WTC11 (cell line): ENCODE results near the gene CA10. TPM values are rescaled to one million over a fixed set of nuclear protein-coding genes. Genes with fewer than 3 reads are reported as not detected.

Experiments used
- ATAC-seq: fragments of 200-7000 bp; cut with Tn5 transposase; 2 replicates; pipeline ENCODE4 v1.10.0; 2021; ENCODE audit warnings: mild to moderate bottlenecking, moderate library complexity
- CTCF ChIA-PET: fragments of 300-600 bp; sonication (Branson Sonifier 250); formaldehyde crosslinking; loops from one replicate; lab custom pipeline; 2021; ENCODE audit warnings: antibody characterized with exemption; lab: Charles Lee
- POLR2A ChIA-PET: fragments of 350-600 bp; sonication (Branson Sonifier 250); formaldehyde crosslinking; loops from one replicate; lab custom pipeline; 2021; ENCODE audit warnings: antibody characterized with exemption; lab: Charles Lee
- DNase-seq: peaks from one replicate; pipeline ENCODE4 v3.0.0; 2021; ENCODE audit warnings: low spot score
- H3K27ac Mint-ChIP-seq: 2 replicates; pipeline ENCODE4 v1.8.0; 2021; ENCODE audit warnings: mixed read lengths
- H3K27me3 Mint-ChIP-seq: 2 replicates; pipeline ENCODE4 v1.8.0; 2021; ENCODE audit warnings: low read depth, mild to moderate bottlenecking, moderate library complexity, mixed read lengths
- H3K36me3 Mint-ChIP-seq: 2 replicates; pipeline ENCODE4 v1.8.0; 2021; ENCODE audit warnings: mixed read lengths
- H3K4me1 Mint-ChIP-seq: 2 replicates; pipeline ENCODE4 v1.8.0; 2022; ENCODE audit warnings: mixed read lengths
- H3K4me3 Mint-ChIP-seq: 2 replicates; pipeline ENCODE4 v1.8.0; 2021; ENCODE audit warnings: mild to moderate bottlenecking, moderate library complexity, mixed read lengths
- H3K9me3 Mint-ChIP-seq: 2 replicates; pipeline ENCODE4 v1.8.0; 2021; ENCODE audit warnings: mixed read lengths
- CREM ChIP-seq: sonication (generic); formaldehyde crosslinking; IDR thresholded peaks from 2 replicates; pipeline ENCODE4 v1.8.1; 2022; ENCODE audit warnings: mild to moderate bottlenecking, missing genetic modification reagents, moderate library complexity
- FOXP1 ChIP-seq: sonication (generic); formaldehyde crosslinking; IDR thresholded peaks from 2 replicates; pipeline ENCODE4 v1.8.0; 2022; ENCODE audit warnings: missing genetic modification reagents, mild to moderate bottlenecking, moderate library complexity, borderline replicate concordance
- NFATC4 ChIP-seq: fragments of 250-450 bp; sonication (Bioruptor Pico); IDR thresholded peaks from 2 replicates; pipeline ENCODE4 v1.9.0; 2021; ENCODE audit warnings: mild to moderate bottlenecking
- SOX15 ChIP-seq: fragments of 250-450 bp; sonication (Bioruptor Pico); IDR thresholded peaks from 2 replicates; pipeline ENCODE4 v1.9.0; 2021; ENCODE audit warnings: mild to moderate bottlenecking
- ZNF138 ChIP-seq: sonication (generic); formaldehyde crosslinking; conservative IDR thresholded peaks from 2 replicates; pipeline ENCODE4 v1.8.1; 2022; ENCODE audit warnings: mild to moderate bottlenecking, moderate library complexity, missing genetic modification reagents
- ZNF219 ChIP-seq: sonication (generic); formaldehyde crosslinking; IDR thresholded peaks from 2 replicates; pipeline ENCODE4 v1.8.0; 2023; ENCODE audit warnings: missing genetic modification reagents, mild to moderate bottlenecking, borderline replicate concordance
- ZNF317 ChIP-seq: sonication (generic); formaldehyde crosslinking; IDR thresholded peaks from 2 replicates; pipeline ENCODE4 v1.8.1; 2023; ENCODE audit warnings: low read depth, mild to moderate bottlenecking, moderate library complexity, missing genetic modification reagents, borderline replicate concordance
- total RNA-seq: library from RNA; stranded (reverse); gene quantifications from 3 replicates; pipeline ENCODE4 v1.2.3, GENCODE V29; 2021
- TF ChIP-seq, protein P1 (sequence below): sonication (generic); formaldehyde crosslinking; IDR thresholded peaks from 2 replicates; pipeline ENCODE4 v1.8.0; 2023; ENCODE audit warnings: mild to moderate bottlenecking, missing genetic modification reagents
- TF ChIP-seq, protein P2 (sequence below): fragments of 250-450 bp; sonication (Bioruptor Pico); IDR thresholded peaks from 2 replicates; pipeline ENCODE4 v1.9.0; 2021; ENCODE audit warnings: mild to moderate bottlenecking
- TF ChIP-seq, protein P3 (sequence below): sonication (generic); formaldehyde crosslinking; IDR thresholded peaks from 2 replicates; pipeline ENCODE4 v1.8.1; 2023; ENCODE audit warnings: mild to moderate bottlenecking, moderate library complexity, missing genetic modification reagents
- TF ChIP-seq, protein P4 (sequence below): sonication (generic); formaldehyde crosslinking; IDR thresholded peaks from 2 replicates; pipeline ENCODE4 v1.8.1; 2022; ENCODE audit warnings: low read depth, missing genetic modification reagents, borderline replicate concordance
- TF ChIP-seq, protein P5 (sequence below): sonication (generic); formaldehyde crosslinking; IDR thresholded peaks from 2 replicates; pipeline ENCODE4 v1.8.1; 2022; ENCODE audit warnings: low read depth, mild to moderate bottlenecking, moderate library complexity, missing genetic modification reagents, borderline replicate concordance
- TF ChIP-seq, protein P6 (sequence below): sonication (generic); formaldehyde crosslinking; conservative IDR thresholded peaks from 2 replicates; pipeline ENCODE4 v1.8.1; 2022; ENCODE audit warnings: mild to moderate bottlenecking, missing genetic modification reagents
- TF ChIP-seq, protein P7 (sequence below): sonication (generic); formaldehyde crosslinking; IDR thresholded peaks from 2 replicates; pipeline ENCODE4 v1.8.1; 2023; ENCODE audit warnings: mild to moderate bottlenecking, missing genetic modification reagents, borderline replicate concordance

Gene CA10
- total RNA-seq, 1 experiment from 2014 or later: 0.90 TPM

DNA sequence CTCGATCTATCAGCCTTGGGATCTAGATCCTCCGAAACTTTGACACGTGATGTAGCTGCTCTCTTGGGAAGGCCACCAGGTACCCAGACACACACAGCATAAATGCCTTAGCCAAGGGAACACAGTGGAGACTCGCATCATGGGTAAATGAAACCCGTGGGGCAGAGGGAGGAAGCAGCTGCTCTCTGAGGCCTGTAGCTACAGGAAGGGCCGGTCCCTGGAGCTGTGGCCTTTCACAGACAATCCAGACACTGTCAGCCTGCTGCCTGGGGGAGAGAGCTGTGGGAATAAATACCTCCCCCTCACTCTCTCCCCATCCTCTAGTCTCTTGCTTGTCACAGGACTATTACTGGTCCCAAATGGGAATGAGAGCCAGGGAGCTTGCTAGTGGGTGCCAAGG, 546.9 kb downstream of the CA10 start:
- H3K27ac Mint-ChIP-seq: no peak overlapping the region
- ChIA-PET CTCF (no interaction called here), POLR2A (no interaction called here)
- H3K4me3 Mint-ChIP-seq: no peak overlapping the region
- TF ChIP-seq, protein P1, sequence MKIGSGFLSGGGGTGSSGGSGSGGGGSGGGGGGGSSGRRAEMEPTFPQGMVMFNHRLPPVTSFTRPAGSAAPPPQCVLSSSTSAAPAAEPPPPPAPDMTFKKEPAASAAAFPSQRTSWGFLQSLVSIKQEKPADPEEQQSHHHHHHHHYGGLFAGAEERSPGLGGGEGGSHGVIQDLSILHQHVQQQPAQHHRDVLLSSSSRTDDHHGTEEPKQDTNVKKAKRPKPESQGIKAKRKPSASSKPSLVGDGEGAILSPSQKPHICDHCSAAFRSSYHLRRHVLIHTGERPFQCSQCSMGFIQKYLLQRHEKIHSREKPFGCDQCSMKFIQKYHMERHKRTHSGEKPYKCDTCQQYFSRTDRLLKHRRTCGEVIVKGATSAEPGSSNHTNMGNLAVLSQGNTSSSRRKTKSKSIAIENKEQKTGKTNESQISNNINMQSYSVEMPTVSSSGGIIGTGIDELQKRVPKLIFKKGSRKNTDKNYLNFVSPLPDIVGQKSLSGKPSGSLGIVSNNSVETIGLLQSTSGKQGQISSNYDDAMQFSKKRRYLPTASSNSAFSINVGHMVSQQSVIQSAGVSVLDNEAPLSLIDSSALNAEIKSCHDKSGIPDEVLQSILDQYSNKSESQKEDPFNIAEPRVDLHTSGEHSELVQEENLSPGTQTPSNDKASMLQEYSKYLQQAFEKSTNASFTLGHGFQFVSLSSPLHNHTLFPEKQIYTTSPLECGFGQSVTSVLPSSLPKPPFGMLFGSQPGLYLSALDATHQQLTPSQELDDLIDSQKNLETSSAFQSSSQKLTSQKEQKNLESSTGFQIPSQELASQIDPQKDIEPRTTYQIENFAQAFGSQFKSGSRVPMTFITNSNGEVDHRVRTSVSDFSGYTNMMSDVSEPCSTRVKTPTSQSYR (CRISPR knock-in tag): no peak
- TF ChIP-seq ZNF219 (CRISPR knock-in tag) (no peak), ZNF317 (CRISPR knock-in tag) (no peak), FOXP1 (CRISPR knock-in tag) (no peak), CREM (CRISPR knock-in tag) (no peak)
- TF ChIP-seq, protein P2, sequence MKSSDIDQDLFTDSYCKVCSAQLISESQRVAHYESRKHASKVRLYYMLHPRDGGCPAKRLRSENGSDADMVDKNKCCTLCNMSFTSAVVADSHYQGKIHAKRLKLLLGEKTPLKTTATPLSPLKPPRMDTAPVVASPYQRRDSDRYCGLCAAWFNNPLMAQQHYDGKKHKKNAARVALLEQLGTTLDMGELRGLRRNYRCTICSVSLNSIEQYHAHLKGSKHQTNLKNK (CRISPR knock-in tag): no peak
- TF ChIP-seq, protein P3, sequence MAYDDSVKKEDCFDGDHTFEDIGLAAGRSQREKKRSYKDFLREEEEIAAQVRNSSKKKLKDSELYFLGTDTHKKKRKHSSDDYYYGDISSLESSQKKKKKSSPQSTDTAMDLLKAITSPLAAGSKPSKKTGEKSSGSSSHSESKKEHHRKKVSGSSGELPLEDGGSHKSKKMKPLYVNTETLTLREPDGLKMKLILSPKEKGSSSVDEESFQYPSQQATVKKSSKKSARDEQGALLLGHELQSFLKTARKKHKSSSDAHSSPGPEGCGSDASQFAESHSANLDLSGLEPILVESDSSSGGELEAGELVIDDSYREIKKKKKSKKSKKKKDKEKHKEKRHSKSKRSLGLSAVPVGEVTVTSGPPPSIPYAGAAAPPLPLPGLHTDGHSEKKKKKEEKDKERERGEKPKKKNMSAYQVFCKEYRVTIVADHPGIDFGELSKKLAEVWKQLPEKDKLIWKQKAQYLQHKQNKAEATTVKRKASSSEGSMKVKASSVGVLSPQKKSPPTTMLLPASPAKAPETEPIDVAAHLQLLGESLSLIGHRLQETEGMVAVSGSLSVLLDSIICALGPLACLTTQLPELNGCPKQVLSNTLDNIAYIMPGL (CRISPR knock-in tag): no peak
- TF ChIP-seq, protein P4, sequence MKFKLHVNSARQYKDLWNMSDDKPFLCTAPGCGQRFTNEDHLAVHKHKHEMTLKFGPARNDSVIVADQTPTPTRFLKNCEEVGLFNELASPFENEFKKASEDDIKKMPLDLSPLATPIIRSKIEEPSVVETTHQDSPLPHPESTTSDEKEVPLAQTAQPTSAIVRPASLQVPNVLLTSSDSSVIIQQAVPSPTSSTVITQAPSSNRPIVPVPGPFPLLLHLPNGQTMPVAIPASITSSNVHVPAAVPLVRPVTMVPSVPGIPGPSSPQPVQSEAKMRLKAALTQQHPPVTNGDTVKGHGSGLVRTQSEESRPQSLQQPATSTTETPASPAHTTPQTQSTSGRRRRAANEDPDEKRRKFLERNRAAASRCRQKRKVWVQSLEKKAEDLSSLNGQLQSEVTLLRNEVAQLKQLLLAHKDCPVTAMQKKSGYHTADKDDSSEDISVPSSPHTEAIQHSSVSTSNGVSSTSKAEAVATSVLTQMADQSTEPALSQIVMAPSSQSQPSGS (CRISPR knock-in tag): no peak
- TF ChIP-seq, protein P5, sequence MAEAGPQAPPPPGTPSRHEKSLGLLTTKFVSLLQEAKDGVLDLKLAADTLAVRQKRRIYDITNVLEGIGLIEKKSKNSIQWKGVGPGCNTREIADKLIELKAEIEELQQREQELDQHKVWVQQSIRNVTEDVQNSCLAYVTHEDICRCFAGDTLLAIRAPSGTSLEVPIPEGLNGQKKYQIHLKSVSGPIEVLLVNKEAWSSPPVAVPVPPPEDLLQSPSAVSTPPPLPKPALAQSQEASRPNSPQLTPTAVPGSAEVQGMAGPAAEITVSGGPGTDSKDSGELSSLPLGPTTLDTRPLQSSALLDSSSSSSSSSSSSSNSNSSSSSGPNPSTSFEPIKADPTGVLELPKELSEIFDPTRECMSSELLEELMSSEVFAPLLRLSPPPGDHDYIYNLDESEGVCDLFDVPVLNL (CRISPR knock-in tag): no peak
- TF ChIP-seq, protein P6, sequence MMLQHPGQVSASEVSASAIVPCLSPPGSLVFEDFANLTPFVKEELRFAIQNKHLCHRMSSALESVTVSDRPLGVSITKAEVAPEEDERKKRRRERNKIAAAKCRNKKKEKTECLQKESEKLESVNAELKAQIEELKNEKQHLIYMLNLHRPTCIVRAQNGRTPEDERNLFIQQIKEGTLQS: no peak
- H3K9me3 Mint-ChIP-seq: peaks cover 22% of the 10 kb centered on the region
- no peak for DNase-seq
- 0 out of 2 replicates have a peak, but pooled peaks cover 3% of the 10 kb centered on the region for H3K27me3 Mint-ChIP-seq
- peaks cover 8% of the 10 kb centered on the region for H3K36me3 Mint-ChIP-seq
- H3K4me1 Mint-ChIP-seq: peaks cover 3% of the 10 kb centered on the region; the same call in 1 of the 2 replicates
- no peak for ATAC-seq

DNA sequence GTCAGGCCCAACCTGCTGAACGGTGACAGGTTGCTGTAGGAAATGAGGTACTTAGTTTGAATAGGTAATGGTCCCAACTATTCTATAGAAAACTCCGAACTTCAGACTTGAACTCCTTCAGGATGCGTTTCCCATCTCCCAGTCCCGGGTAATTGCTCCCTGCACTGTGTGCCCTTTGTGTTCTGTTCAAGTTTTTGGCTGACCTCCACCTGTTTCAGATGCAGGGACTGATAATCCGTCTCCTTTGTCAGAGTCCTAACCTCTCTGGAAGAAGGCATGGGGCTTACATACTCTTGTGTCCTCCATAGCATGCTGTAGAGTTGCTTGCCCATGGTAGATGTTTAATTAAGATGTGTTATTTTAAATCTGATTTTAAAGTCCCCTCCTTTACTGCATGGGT, 547.7 kb downstream of the CA10 start:
- H3K27ac Mint-ChIP-seq: no peak overlapping the region
- ATAC-seq (no peak), DNase-seq (no peak)
- 0 out of 2 replicates have a peak, but pooled peaks cover 3% of the 10 kb centered on the region for H3K27me3 Mint-ChIP-seq
- TF ChIP-seq NFATC4 (CRISPR knock-in tag) (no peak), ZNF138 (CRISPR knock-in tag) (no peak), SOX15 (CRISPR knock-in tag) (no peak)
- TF ChIP-seq, protein P3 (CRISPR knock-in tag): no peak
- TF ChIP-seq, protein P7, sequence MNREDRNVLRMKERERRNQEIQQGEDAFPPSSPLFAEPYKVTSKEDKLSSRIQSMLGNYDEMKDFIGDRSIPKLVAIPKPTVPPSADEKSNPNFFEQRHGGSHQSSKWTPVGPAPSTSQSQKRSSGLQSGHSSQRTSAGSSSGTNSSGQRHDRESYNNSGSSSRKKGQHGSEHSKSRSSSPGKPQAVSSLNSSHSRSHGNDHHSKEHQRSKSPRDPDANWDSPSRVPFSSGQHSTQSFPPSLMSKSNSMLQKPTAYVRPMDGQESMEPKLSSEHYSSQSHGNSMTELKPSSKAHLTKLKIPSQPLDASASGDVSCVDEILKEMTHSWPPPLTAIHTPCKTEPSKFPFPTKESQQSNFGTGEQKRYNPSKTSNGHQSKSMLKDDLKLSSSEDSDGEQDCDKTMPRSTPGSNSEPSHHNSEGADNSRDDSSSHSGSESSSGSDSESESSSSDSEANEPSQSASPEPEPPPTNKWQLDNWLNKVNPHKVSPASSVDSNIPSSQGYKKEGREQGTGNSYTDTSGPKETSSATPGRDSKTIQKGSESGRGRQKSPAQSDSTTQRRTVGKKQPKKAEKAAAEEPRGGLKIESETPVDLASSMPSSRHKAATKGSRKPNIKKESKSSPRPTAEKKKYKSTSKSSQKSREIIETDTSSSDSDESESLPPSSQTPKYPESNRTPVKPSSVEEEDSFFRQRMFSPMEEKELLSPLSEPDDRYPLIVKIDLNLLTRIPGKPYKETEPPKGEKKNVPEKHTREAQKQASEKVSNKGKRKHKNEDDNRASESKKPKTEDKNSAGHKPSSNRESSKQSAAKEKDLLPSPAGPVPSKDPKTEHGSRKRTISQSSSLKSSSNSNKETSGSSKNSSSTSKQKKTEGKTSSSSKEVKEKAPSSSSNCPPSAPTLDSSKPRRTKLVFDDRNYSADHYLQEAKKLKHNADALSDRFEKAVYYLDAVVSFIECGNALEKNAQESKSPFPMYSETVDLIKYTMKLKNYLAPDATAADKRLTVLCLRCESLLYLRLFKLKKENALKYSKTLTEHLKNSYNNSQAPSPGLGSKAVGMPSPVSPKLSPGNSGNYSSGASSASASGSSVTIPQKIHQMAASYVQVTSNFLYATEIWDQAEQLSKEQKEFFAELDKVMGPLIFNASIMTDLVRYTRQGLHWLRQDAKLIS: no peak
- H3K4me3 Mint-ChIP-seq: no peak overlapping the region
- H3K9me3 Mint-ChIP-seq: peaks cover 25% of the 10 kb centered on the region
- ChIA-PET POLR2A (no interaction called here), CTCF (no interaction called here)
- peaks cover 3% of the 10 kb centered on the region; the same call in 1 of the 2 replicates for H3K4me1 Mint-ChIP-seq
- H3K36me3 Mint-ChIP-seq: peaks cover 8% of the 10 kb centered on the region
